SH-SY5Y (cell line): Measurements from ENCODE around the gene ENTREP3.

Source experiments
- GATA2 ChIP-seq: IDR thresholded peaks from 2 replicates; pipeline ENCODE4 v1.6.1; 2011; ENCODE audit warnings: mild to moderate bottlenecking, low read depth, low read length
- GATA3 ChIP-seq: IDR thresholded peaks from 2 replicates; pipeline ENCODE4 v1.6.1; 2011; ENCODE audit warnings: low read depth, mild to moderate bottlenecking, low read length, moderate library complexity

DNA sequence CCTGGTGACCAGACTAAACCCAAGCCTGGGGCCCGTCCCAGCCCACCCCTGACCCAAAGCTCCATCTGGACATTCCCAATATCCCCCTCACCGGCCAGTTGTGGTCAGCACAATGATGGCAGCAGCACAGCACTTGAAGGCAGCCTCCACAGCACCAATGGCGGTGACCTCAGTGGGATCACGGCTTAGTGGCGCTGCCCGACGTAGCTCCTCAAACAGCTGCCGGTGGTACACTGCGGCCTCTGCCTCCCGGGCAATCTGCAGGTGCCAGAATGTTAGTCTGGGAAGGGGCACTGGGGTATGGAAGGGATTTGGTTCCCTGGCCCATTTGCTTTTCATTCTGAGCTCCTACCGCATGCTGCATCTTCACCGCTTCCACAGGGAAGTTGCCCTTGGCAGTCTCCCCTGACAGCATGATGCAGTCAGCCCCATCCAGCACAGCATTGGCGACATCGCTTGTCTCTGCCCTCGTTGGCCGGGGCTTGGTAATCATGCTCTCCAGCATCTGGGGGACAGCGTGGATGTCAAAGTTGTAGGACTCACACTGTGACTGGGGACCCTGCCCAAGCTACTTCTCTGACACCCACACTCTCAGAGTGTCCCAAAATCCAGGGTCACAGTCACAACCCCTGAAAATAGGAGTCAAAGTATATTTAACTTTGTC, 37.9 kb upstream of the ENTREP3 start:
- TF ChIP-seq GATA2 (no peak), GATA3 (no peak)
